T-helper 1 cell treated with Interleukin-12 subunit alpha and Interleukin-12 subunit beta and Interleukin-4 antibody, amounts not matched to agents 30 ng/mL and 1 ng/mL, for 36 hours (primary cell): Measurements from ENCODE around the gene OMP. TPM values are rescaled to one million over a fixed set of nuclear protein-coding genes. Genes with fewer than 3 reads are reported as not detected.

ENCODE experiments used
- intact Hi-C: fragments of 100-400 bp; cut with micrococcal nuclease; formaldehyde crosslinking; loops from one replicate; pipeline ENCODE4 v1.15.1; 2024
- total RNA-seq: library from RNA; stranded (reverse); gene quantifications from 2 replicates; pipeline ENCODE4 v1.2.3, GENCODE V29; 2022

OMP gene, protein sequence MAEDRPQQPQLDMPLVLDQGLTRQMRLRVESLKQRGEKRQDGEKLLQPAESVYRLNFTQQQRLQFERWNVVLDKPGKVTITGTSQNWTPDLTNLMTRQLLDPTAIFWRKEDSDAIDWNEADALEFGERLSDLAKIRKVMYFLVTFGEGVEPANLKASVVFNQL
- not detected in 2 replicates for total RNA-seq

DNA sequence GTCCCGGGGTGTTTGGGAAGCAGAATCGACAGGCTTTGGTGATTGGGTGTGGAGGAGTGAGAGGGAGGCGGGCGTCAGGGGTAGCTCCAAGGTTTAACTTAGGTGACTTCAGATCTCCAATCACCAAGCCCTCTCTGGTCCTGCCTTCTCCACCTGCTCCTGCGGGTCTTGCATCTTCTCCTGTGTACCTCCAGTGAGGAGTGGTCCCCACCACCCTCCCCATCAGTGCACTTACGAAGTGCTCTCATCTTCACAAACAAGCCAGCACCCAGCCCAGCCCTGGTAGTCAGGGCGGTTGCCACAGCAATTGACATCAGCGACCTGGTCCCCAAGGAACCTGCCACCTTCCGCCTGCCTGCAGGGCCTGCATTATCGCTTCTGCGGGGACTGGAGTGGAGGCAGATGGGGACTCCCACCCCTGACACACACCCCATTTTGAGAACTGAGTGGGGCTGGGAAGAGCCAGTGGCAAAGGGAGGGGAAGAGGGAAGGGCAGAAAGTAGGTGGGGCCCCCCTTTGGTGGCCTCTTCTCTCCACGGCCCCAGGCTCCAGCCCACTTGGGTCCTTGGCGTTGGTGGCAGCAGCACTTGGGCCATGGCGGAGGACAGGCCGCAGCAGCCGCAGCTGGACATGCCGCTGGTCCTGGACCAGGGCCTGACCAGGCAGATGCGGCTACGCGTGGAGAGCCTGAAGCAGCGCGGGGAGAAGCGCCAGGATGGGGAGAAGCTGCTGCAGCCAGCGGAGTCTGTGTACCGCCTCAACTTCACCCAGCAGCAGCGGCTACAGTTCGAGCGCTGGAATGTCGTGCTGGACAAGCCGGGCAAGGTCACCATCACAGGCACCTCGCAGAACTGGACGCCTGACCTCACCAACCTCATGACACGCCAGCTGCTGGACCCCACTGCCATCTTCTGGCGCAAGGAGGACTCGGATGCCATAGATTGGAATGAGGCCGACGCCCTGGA lies at the start of gene OMP:
OMP (plus strand) TSS at position 595 of the 965 bp plus-strand sequence; CDS start at position 595, 0 bp downstream.
- intact Hi-C loops, result no loop called here

GRCh38 chr11:77053217-77054015 lies 49.2 kb upstream of the OMP start:
- intact Hi-C loops, result no loop called here

GRCh38 chr11:77054084-77054483 lies 48.6 kb upstream of the OMP start:
- intact Hi-C loops, result no loop called here

- intact Hi-C loops, result no loop called here
Observed at GRCh38 chr11:77055101-77055561, 47.5 kb upstream of the OMP start.

GRCh38 chr11:77055913-77056312 lies 46.7 kb upstream of the OMP start:
- intact Hi-C loops, result no loop called here

- intact Hi-C loops, result no loop called here
Observed at GRCh38 chr11:77056814-77057402, 45.7 kb upstream of the OMP start.

DNA sequence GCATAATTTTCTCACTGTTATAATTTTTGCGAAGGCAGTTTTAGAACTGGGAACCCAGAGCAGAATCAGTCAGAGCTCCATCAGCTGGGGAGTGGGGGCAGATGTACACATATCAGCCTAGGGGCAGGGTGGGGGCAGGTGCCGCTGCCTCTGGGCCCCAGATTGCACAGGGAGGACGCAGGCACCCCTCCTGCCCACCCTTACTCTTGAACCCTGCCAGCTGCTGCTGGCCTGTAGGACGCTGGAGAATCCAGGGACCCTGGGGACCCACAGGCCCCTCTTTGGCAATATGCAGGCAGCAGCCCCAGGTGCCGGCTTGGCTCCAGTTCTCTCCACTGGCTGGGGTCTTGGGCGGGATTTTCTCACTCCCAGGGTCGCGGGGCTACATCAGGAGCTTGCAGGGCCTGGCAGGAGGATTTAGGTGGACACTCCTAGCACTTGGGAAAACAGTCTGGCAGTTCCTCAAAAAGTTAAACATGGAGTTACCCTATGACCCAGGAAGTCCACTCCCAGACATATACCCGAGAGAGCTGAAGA lies 44.6 kb upstream of the OMP start:
- intact Hi-C loops, result no loop called here

DNA sequence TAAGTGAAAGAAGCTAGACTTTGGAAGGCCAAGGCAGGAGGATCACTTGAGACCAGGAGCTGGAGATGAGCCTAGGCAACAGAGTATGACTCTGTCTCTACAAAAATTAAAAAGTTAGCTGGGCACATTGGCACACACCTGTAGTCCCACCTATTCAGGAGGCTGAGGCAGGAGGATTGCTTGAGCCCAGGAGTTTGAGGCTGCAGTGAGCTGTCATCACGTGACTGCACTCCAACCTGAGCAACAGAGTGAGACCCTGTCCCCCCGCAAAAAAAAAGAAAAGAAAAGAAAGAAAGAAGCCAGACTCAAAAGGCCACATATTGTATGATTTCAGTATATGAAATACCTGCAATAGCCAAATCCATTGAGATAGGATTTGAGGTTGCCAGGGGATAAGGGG lies 43.7 kb upstream of the OMP start:
- intact Hi-C loops, result no loop called here

DNA sequence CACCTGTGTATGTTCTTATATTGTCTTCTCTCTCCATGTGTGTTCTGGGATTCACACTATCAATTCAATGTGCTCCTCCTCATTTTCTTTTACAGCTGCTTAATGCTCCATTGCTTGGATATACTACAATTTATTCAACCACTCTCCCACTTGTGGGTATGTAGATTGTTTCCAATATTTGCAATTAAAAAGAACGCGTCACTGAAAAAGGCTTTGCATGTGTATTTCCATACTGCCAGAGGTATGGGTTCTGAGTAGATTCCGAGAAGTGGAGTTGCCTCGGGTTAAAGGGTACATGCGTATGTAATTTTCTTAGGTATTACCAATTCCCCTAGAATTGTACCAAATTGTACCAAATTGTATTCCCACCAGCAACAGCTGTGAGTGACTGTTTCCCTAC lies 42.8 kb upstream of the OMP start:
- intact Hi-C loops, result loop anchor here (10.0 kb wide), 1 partner anchor 615 kb away; the partner anchor contains the start of gene EMSY

DNA sequence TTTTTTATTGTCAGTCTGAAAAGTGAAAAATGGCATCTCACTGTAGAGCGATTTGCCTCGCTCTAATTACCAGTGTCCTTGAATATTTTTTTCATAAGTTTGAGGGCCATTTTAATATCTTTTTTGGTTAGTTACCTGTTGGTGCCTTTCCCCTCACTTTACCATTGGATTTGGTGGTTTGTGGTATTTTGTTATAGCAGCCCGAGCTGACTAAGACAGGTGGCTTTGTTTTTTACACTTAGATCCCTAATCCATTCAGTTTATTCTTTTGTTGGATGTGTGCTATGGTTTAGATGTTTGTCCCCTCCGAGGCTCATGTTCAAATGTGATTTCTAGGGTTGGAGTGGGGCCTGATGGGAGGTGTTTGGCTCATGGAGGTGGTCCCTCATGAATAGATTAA lies 42.4 kb upstream of the OMP start:
- intact Hi-C loops, result loop anchor here (10.0 kb wide), 1 partner anchor 615 kb away; the partner anchor contains the start of gene EMSY

GRCh38 chr11:77061258-77061657 lies 41.4 kb upstream of the OMP start:
- intact Hi-C loops, result loop anchor here (10.0 kb wide), 1 partner anchor 616 kb away; the partner anchor contains the start of gene EMSY

DNA sequence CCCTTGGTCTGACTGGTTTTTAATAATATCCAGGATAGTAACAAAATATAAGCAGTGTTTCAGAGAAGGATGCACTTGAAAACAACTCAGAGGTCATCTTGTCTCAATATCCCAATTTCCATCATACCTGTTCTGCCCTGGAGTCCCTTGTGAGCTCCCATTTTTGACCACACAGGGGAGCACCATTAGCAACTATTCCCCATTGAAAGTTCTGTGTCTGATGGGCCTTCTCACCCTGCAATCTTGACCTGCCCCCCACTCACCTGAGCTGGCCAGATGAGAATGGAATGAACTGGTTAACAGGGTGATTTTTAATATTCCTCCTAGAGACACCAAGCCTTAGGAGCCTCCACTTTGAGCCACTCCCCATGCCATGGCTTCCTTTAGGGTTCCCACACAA lies 39.7 kb upstream of the OMP start:
- intact Hi-C loops, result loop anchor here (10.0 kb wide), 1 partner anchor 618 kb away; the partner anchor contains the start of gene EMSY

- intact Hi-C loops, result loop anchor here (10.0 kb wide), 1 partner anchor 619 kb away; the partner anchor contains the start of gene EMSY
Observed at GRCh38 chr11:77063407-77063806, 39.2 kb upstream of the OMP start.

GRCh38 chr11:77063861-77064260 lies 38.8 kb upstream of the OMP start:
- intact Hi-C loops, result loop anchor here (10.0 kb wide), 1 partner anchor 619 kb away; the partner anchor contains the start of gene EMSY

- intact Hi-C loops, result loop anchor here (5.0 to 10.0 kb wide), 2 partner anchors 202 to 620 kb away; partner anchors contain the start of genes ACER3 and EMSY
Observed at GRCh38 chr11:77064648-77065217, 37.9 kb upstream of the OMP start.

DNA sequence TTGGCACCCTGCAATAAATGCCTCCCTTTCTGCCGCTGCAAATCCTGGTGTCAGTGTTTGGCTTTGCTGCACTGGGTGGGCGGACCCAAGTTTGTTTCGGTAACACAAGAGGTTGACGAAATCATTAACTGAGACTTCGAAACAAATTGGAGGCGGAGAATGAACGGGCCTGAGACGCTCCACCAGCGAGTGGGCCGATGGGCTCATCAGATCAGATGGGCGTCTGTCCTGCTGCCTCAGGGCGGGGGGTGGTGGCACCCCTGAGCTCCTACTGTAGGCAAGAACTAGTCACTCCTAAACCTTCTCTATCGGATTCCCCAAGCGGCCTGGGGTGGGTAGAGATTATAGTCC lies 36.8 kb upstream of the OMP start:
- intact Hi-C loops, result loop anchor here (1.0 to 10.0 kb wide), 6 partner anchors 17 to 621 kb away; partner anchors contain the start of genes ACER3 and EMSY

- intact Hi-C loops, result loop anchor here (1.0 to 10.0 kb wide), 6 partner anchors 17 to 622 kb away; partner anchors contain the start of genes ACER3 and EMSY
Observed at GRCh38 chr11:77066229-77067042, 36.2 kb upstream of the OMP start, which contains the start of gene CAPN5. TSS of gene CAPN5 (plus strand) at chr11:77066971. CDS start at chr11:77084887, 17,916 bp downstream.

- intact Hi-C loops, result loop anchor here (2.0 to 10.0 kb wide), 3 partner anchors 23 to 623 kb away; partner anchors contain the start of genes ACER3 and EMSY
Observed at GRCh38 chr11:77067861-77068443, 34.7 kb upstream of the OMP start.
